ENCODE measurements around the gene GPC5. TPM values are rescaled to one million over a fixed set of nuclear protein-coding genes. Genes with fewer than 3 reads are reported as not detected.

The GPC5 gene
- total and polyA plus RNA-seq, 2 donors (not counting 3 experiments of a cell fraction or from before 2014, with no cell fraction given), result 0.59 to 0.97 TPM

DNA sequence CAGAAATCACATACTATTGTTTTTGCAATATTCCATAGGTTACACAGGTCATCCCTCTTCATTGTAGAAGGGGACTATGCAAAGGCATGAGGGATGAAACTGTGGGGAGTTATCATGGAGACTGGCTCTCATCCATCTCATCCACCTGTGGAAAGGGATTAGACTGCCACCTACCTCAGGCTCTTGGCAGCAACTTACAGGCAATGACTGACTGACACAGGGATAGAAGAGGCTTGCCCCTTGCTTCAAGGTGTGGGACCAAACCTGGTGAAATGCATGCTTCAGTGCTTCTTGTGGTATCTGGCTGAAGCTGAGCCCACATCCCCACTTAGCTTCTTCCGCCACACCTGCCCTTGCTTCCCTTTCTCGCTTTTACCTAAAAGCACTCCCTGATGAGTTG, 341.3 kb downstream of the GPC5 start:
- FAIRE-seq (no peak), DNase-seq (ENCODE audit: low read depth, low spot score) (no peak)
- Histone ChIP-seq H2AFZ (ENCODE audit: low read depth, low read length) (no peak overlapping the region), H3K9me3 (replicated peaks; ENCODE audit: control insufficient read depth, insufficient read depth, low read length) (peaks cover 4% of the 10 kb centered on the region), H4K20me1 (replicated peaks; ENCODE audit: control insufficient read depth, extremely low read depth, insufficient read depth, low read length) (no peaks in the 10 kb centered on the region), H3K4me1 (ENCODE audit: control insufficient read depth, extremely low read depth, insufficient read depth, low read length) (no peaks in the 10 kb centered on the region), H3K4me2 (ENCODE audit: insufficient read depth, low read length) (no peak overlapping the region), H3K36me3 (ENCODE audit: control insufficient read depth in 2 of 2, extremely low read depth in 1 of 2, insufficient read depth in 2 of 2, low read length in 2 of 2) (no peaks in the 10 kb centered on the region), H3K4me3 (replicated peaks in 1 of 3; ENCODE audit: insufficient read depth in 1 of 3, low read depth in 1 of 3, low read length in 3 of 3) (no peak overlapping the region), H3K9ac (replicated peaks; ENCODE audit: extremely low read depth, insufficient read depth, low read length) (no peak overlapping the region), H3K9me1 (replicated peaks; ENCODE audit: control insufficient read depth, extremely low read depth, insufficient read depth, low read length) (no peaks in the 10 kb centered on the region), H3K27me3 (ENCODE audit: control insufficient read depth in 2 of 2, insufficient read depth in 2 of 2, low read length in 2 of 2) (no peaks in the 10 kb centered on the region), H3K27ac (ENCODE audit: insufficient read depth, low read depth, low read length) (no peak overlapping the region), H3K79me2 (ENCODE audit: control insufficient read depth, insufficient read depth, low read length) (no peaks in the 10 kb centered on the region)
- dilution Hi-C loops (cut with MboI; ENCODE audit: extremely low pct_ligation_motif_present, low sequenced_read_pairs) (no loop called here), intact Hi-C loops (cut with micrococcal nuclease) (no loop called here)
- TF ChIP-seq POLR2A (IDR thresholded peaks at IDR 0.05; ENCODE audit: low read depth, low read length), result no peak
- TF ChIP-seq POLR2AphosphoS5 (IDR thresholded peaks at IDR 0.05; ENCODE audit: insufficient read depth, low read depth, low read length), result no peak
- no peak for TF ChIP-seq JUN (IDR thresholded peaks at IDR 0.05; ENCODE audit: borderline replicate concordance, insufficient read depth, insufficient read length, low read depth)
- CTCF ChIA-PET, result no interaction called here
- POLR2A ChIA-PET, result no interaction called here
- no TSS peak for BruUV-seq (replicated peaks)

DNA sequence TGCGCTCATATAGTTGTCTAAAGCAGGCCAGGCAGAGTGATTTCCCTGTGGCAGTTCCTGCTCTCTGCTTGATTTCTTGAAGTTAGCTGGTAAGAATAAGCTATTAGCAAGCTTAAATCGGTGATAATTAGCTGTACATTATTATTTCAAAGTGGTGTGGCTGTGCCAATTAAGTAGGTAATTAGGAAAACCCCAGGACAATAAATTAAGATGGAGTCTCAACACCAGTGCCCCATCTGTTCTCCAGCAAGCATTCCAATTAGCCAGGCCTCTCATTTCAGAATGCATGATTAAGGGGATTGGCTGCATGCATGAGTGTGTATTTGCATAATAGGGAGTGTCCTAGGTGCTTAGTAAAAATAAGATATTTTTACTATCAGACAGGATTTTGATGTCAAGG, 342.3 kb downstream of the GPC5 start:
- H3K79me2 ChIP-seq (ENCODE audit: control insufficient read depth, insufficient read depth, low read length), result no peaks in the 10 kb centered on the region
- dilution Hi-C loops (cut with MboI; ENCODE audit: extremely low pct_ligation_motif_present, low sequenced_read_pairs) (no loop called here), intact Hi-C loops (cut with micrococcal nuclease) (no loop called here)
- CTCF ChIA-PET, result no interaction called here
- no peaks in the 10 kb centered on the region for H3K9me1 ChIP-seq (replicated peaks; ENCODE audit: control insufficient read depth, extremely low read depth, insufficient read depth, low read length)
- H3K27me3 ChIP-seq (ENCODE audit: control insufficient read depth in 2 of 2, insufficient read depth in 2 of 2, low read length in 2 of 2), result no peaks in the 10 kb centered on the region
- no peak overlapping the region for H3K4me2 ChIP-seq (ENCODE audit: insufficient read depth, low read length)
- BruUV-seq (replicated peaks), result no TSS peak
- no peak overlapping the region for H3K9ac ChIP-seq (replicated peaks; ENCODE audit: extremely low read depth, insufficient read depth, low read length)
- H3K27ac ChIP-seq (ENCODE audit: insufficient read depth, low read depth, low read length), result no peak overlapping the region
- no peak overlapping the region for H3K4me3 ChIP-seq (replicated peaks in 1 of 3; ENCODE audit: insufficient read depth in 1 of 3, low read depth in 1 of 3, low read length in 3 of 3)
- no peaks in the 10 kb centered on the region for H3K4me1 ChIP-seq (ENCODE audit: control insufficient read depth, extremely low read depth, insufficient read depth, low read length)
- POLR2A ChIA-PET, result no interaction called here
- no peaks in the 10 kb centered on the region for H4K20me1 ChIP-seq (replicated peaks; ENCODE audit: control insufficient read depth, extremely low read depth, insufficient read depth, low read length)
- no peaks in the 10 kb centered on the region for H3K36me3 ChIP-seq (ENCODE audit: control insufficient read depth in 2 of 2, extremely low read depth in 1 of 2, insufficient read depth in 2 of 2, low read length in 2 of 2)
- DNase-seq (ENCODE audit: low read depth, low spot score) (no peak), FAIRE-seq (no peak)
- H3K9me3 ChIP-seq (replicated peaks; ENCODE audit: control insufficient read depth, insufficient read depth, low read length), result peaks cover 4% of the 10 kb centered on the region
- TF ChIP-seq POLR2A (IDR thresholded peaks at IDR 0.05; ENCODE audit: low read depth, low read length), result no peak
- TF ChIP-seq FOS (IDR thresholded peaks at IDR 0.05; ENCODE audit: borderline replicate concordance, insufficient read depth, low read length), result no peak
- no peak for TF ChIP-seq GATA2 (IDR thresholded peaks at IDR 0.05; ENCODE audit: insufficient read depth, insufficient read length, low read depth, low read length)
- TF ChIP-seq, protein P1, sequence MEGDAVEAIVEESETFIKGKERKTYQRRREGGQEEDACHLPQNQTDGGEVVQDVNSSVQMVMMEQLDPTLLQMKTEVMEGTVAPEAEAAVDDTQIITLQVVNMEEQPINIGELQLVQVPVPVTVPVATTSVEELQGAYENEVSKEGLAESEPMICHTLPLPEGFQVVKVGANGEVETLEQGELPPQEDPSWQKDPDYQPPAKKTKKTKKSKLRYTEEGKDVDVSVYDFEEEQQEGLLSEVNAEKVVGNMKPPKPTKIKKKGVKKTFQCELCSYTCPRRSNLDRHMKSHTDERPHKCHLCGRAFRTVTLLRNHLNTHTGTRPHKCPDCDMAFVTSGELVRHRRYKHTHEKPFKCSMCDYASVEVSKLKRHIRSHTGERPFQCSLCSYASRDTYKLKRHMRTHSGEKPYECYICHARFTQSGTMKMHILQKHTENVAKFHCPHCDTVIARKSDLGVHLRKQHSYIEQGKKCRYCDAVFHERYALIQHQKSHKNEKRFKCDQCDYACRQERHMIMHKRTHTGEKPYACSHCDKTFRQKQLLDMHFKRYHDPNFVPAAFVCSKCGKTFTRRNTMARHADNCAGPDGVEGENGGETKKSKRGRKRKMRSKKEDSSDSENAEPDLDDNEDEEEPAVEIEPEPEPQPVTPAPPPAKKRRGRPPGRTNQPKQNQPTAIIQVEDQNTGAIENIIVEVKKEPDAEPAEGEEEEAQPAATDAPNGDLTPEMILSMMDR (IDR thresholded peaks at IDR 0.05; ENCODE audit: extremely low read depth in 1 of 2, insufficient read depth in 1 of 2, low read depth in 1 of 2, low read length in 2 of 2), result no peak
- no peak for TF ChIP-seq MYC (IDR thresholded peaks at IDR 0.05; ENCODE audit: low read depth, low read length)
- no peak for TF ChIP-seq JUN (IDR thresholded peaks at IDR 0.05; ENCODE audit: borderline replicate concordance, insufficient read depth, insufficient read length, low read depth)
- no peak for TF ChIP-seq POLR2AphosphoS5 (IDR thresholded peaks at IDR 0.05; ENCODE audit: insufficient read depth, low read depth, low read length)
- TF ChIP-seq, protein P2, sequence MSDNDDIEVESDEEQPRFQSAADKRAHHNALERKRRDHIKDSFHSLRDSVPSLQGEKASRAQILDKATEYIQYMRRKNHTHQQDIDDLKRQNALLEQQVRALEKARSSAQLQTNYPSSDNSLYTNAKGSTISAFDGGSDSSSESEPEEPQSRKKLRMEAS (IDR thresholded peaks at IDR 0.05; ENCODE audit: insufficient read depth, insufficient read length), result no peak
- H2AFZ ChIP-seq (ENCODE audit: low read depth, low read length), result no peak overlapping the region

All from endothelial cell of umbilical vein (primary cell).